GM19023 (cell line): ENCODE results near the gene FAM168A.

Source experiments
- ATAC-seq: cut with Tn5 transposase; IDR thresholded peaks from one replicate; pipeline ENCODE4 v1.9.1; 2021; ENCODE audit warnings: mild to moderate bottlenecking, moderate library complexity; ENCODE audit not compliant: unreplicated experiment

FAM168A gene

GRCh38 chr11:73403541-73403940, 194.4 kb downstream of the FAM168A start:
- no peak for ATAC-seq

- ATAC-seq, result no peak
Measured at GRCh38 chr11:73402834-73403185, 195.1 kb downstream of the FAM168A start.

- ATAC-seq, result no peak
Measured at GRCh38 chr11:73401924-73402833, 195.7 kb downstream of the FAM168A start.

- no peak for ATAC-seq
Measured at GRCh38 chr11:73401217-73401923, 196.5 kb downstream of the FAM168A start.

GRCh38 chr11:73400293-73400692, 197.6 kb downstream of the FAM168A start:
- ATAC-seq, result no peak

GRCh38 chr11:73399636-73400035, 198.3 kb downstream of the FAM168A start:
- ATAC-seq, result no peak

- no peak for ATAC-seq
Measured at GRCh38 chr11:73399159-73399590, 198.7 kb downstream of the FAM168A start.

GRCh38 chr11:73398721-73399120, 199.2 kb downstream of the FAM168A start:
- ATAC-seq, result no peak

- no peak for ATAC-seq
Measured at GRCh38 chr11:73398132-73398526, 199.8 kb downstream of the FAM168A start.

- ATAC-seq, result no peak
Measured at GRCh38 chr11:73397468-73398131, 200.3 kb downstream of the FAM168A start.

GRCh38 chr11:73396985-73397384, 200.9 kb downstream of the FAM168A start:
- ATAC-seq, result no peak

- no peak for ATAC-seq
Measured at GRCh38 chr11:73396251-73396930, 201.5 kb downstream of the FAM168A start.

GRCh38 chr11:73395297-73396208, 202.4 kb downstream of the FAM168A start:
- ATAC-seq, result no peak

GRCh38 chr11:73394416-73395296, 203.3 kb downstream of the FAM168A start:
- no peak for ATAC-seq

GRCh38 chr11:73393479-73394415, 204.2 kb downstream of the FAM168A start:
- peak; percentile 50 for ATAC-seq

- ATAC-seq, result no peak
Measured at GRCh38 chr11:73393011-73393380, 204.9 kb downstream of the FAM168A start.

GRCh38 chr11:73392108-73393010, 205.6 kb downstream of the FAM168A start:
- ATAC-seq, result no peak
